CD14-positive monocyte (primary cell): ENCODE data around the gene SLC15A5. TPM values are rescaled to one million over a fixed set of nuclear protein-coding genes. Genes with fewer than 3 reads are reported as not detected.

Source experiments
- DNase-seq, 3 donors: peaks; one replicate each; pipeline ENCODE4 v3.0.0-alpha.2; 2011 to 2022
- H2AFZ ChIP-seq: 2 replicates; pipeline ENCODE4 v1.6.0; 2012; ENCODE audit warnings: mild to moderate bottlenecking, low read depth, low read length, inconsistent platforms; ENCODE audit not compliant: insufficient read depth, poor library complexity, severe bottlenecking
- H3K27ac ChIP-seq, 2 donors: 1 replicate in 1 of 2; 2 replicates in 1 of 2; pipeline ENCODE4 v1.5.1; 2012 to 2013; ENCODE audit warnings: low read length in 2 of 2, control low read depth in 1 of 2, inconsistent platforms in 1 of 2, low read depth in 1 of 2, mild to moderate bottlenecking in 1 of 2
- H3K27me3 ChIP-seq, 2 donors: one replicate each; pipeline versions ENCODE4 v1.6.0 to v1.6.1; 2011 to 2013; ENCODE audit warnings: low read length in 2 of 2; ENCODE audit not compliant: control insufficient read depth in 2 of 2, insufficient read depth in 2 of 2
- H3K36me3 ChIP-seq, 2 donors: replicated peaks in 1 of 2; 1 replicate in 1 of 2; 2 replicates in 1 of 2; pipeline versions ENCODE4 v1.5.1 to v1.6.1; 2012 to 2013; ENCODE audit warnings: low read length in 2 of 2, control low read depth in 1 of 2, inconsistent platforms in 1 of 2, mild to moderate bottlenecking in 1 of 2; ENCODE audit not compliant: insufficient read depth in 2 of 2, control insufficient read depth in 1 of 2
- H3K4me1 ChIP-seq, 2 donors: 1 replicate in 1 of 2; 2 replicates in 1 of 2; pipeline versions ENCODE4 v1.5.1 to v1.6.1; 2012 to 2013; ENCODE audit warnings: low read length in 2 of 2, control low read depth in 1 of 2, inconsistent platforms in 1 of 2, mild to moderate bottlenecking in 1 of 2, moderate library complexity in 1 of 2; ENCODE audit not compliant: insufficient read depth in 2 of 2, control insufficient read depth in 1 of 2
- H3K4me2 ChIP-seq: replicated peaks from 2 replicates; pipeline ENCODE3; 2012; ENCODE audit warnings: low read length, moderate library complexity, mild to moderate bottlenecking; ENCODE audit not compliant: poor library complexity, severe bottlenecking; ENCODE audit errors: extremely low read depth
- H3K4me3 ChIP-seq, 3 experiments: fragments of 200-600 bp in 1 of 3; sonication (generic) in 1 of 3; replicated peaks in 1 of 3; 1 replicate in 2 of 3; 2 replicates in 1 of 3; pipeline ENCODE4 v1.5.1; 2011 to 2013; ENCODE audit warnings: low read length in 3 of 3, mild to moderate bottlenecking in 3 of 3, control low read depth in 2 of 3, low read depth in 2 of 3, inconsistent platforms in 1 of 3, moderate library complexity in 1 of 3
- H3K79me2 ChIP-seq: 2 replicates; pipeline ENCODE4 v1.6.0; 2012; ENCODE audit warnings: mild to moderate bottlenecking, control low read depth, inconsistent platforms, low read length, moderate library complexity; ENCODE audit not compliant: insufficient read depth
- H3K9ac ChIP-seq: 2 replicates; pipeline ENCODE4 v1.6.0; 2017; ENCODE audit warnings: low read length, mild to moderate bottlenecking; ENCODE audit not compliant: insufficient read depth, poor library complexity, severe bottlenecking
- H3K9me3 ChIP-seq, 2 donors: replicated peaks in 1 of 2; 1 replicate in 1 of 2; 2 replicates in 1 of 2; pipeline versions ENCODE4 v1.5.1 to v1.6.1; 2012 to 2013; ENCODE audit warnings: low read length in 2 of 2, control low read depth in 1 of 2; ENCODE audit not compliant: control insufficient read depth in 1 of 2, insufficient read depth in 1 of 2
- H4K20me1 ChIP-seq: 2 replicates; pipeline ENCODE4 v1.6.0; 2012; ENCODE audit warnings: mild to moderate bottlenecking, low read length, control low read depth, moderate library complexity; ENCODE audit not compliant: insufficient read depth
- H3K27ac Mint-ChIP-seq, 7 donors: one replicate each; pipeline ENCODE4 v1.8.0; 2020; ENCODE audit warnings: mild to moderate bottlenecking in 7 of 7, mixed read lengths in 7 of 7, moderate library complexity in 6 of 7, inconsistent platforms in 2 of 7
- H3K27me3 Mint-ChIP-seq, 3 donors: one replicate each; pipeline ENCODE4 v1.8.0; 2021 to 2022; ENCODE audit warnings: low read depth in 3 of 3, mild to moderate bottlenecking in 3 of 3, mixed read lengths in 3 of 3, moderate library complexity in 3 of 3, inconsistent platforms in 1 of 3
- H3K36me3 Mint-ChIP-seq, 2 donors: one replicate each; pipeline ENCODE4 v1.8.0; 2020; ENCODE audit warnings: mixed read lengths in 2 of 2, inconsistent platforms in 1 of 2, mild to moderate bottlenecking in 1 of 2
- H3K4me1 Mint-ChIP-seq: one replicate; pipeline ENCODE4 v1.8.0; 2020; ENCODE audit warnings: mild to moderate bottlenecking, mixed read lengths
- H3K4me3 Mint-ChIP-seq, 2 donors: one replicate each; pipeline ENCODE4 v1.8.0; 2020; ENCODE audit warnings: mild to moderate bottlenecking in 2 of 2, mixed read lengths in 2 of 2, moderate library complexity in 1 of 2
- H3K9me3 Mint-ChIP-seq, 7 donors: one replicate each; pipeline ENCODE4 v1.8.0; 2020 to 2022; ENCODE audit warnings: mixed read lengths in 7 of 7, mild to moderate bottlenecking in 6 of 7, moderate library complexity in 6 of 7, inconsistent platforms in 2 of 7
- WGBS: methylation state at CpG from one replicate; pipeline ENCODE4 v1.1.5; 2013; ENCODE audit warnings: missing lambda C conversion rate; ENCODE audit not compliant: insufficient coverage; 5-methylcytosine and 5-hydroxymethylcytosine counted together
- intact Hi-C, 2 donors: fragments of 100-400 bp; cut with micrococcal nuclease; formaldehyde crosslinking; loops; one replicate each; pipeline versions ENCODE4 v1.15.0 to v1.15.1; 2023
- polyA plus RNA-seq, 3 donors: library from polyadenylated mRNA; depleted of rRNA in 1 of 3; unstranded in 2 of 3; stranded (reverse) in 1 of 3; fragments of 300-500 nt in 2 of 3; fragments of >200 nt in 1 of 3; fragmentation: Illumina TruSeq in 2 of 3; gene quantifications; 1 replicate in 2 of 3; 2 replicates in 1 of 3; pipeline ENCODE4 v1.2.3, GENCODE V29; 2012 to 2021
- TF ChIP-seq, protein P1 (sequence below): fragments of 200-600 bp; IDR thresholded peaks from one replicate; pipeline ENCODE4 v1.8.0; 2022; ENCODE audit warnings: antibody characterized with exemption, mild to moderate bottlenecking

The SLC15A5 gene
- polyA plus RNA-seq, 3 donors: not detected

DNA sequence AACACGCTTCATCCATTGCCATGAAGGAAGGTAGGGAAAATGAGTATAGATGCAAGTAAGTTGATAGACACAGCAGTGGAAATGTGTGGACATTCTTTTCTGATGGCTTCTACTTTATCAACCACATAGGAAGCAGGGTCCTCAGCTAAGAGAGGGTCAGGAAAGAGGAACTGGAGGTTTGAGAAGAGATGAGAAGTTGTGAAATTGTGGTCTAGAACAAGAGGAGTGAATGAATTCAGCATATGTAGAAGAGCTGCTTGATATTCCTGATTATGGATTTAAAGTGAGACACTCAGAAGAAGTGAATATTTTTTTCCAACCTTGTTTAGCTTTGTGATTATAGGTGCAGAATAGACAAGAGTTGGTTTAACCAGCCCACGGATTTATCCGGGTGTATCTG lies 128.5 kb downstream of the SLC15A5 start:
- Histone ChIP-seq H3K36me3 (no peaks in the 10 kb centered on the region), H4K20me1 (no peaks in the 10 kb centered on the region), H3K4me1 (peaks cover 30 to 33% of the 10 kb centered on the region in 2 donors), H3K4me3 (peak overlapping the region in 1 of 3 experiments; percentile 19), H2AFZ (no peak overlapping the region), H3K79me2 (no peaks in the 10 kb centered on the region), H3K27ac (peak overlapping the region in 1 of 2 donors; percentile 43), H3K4me2 (peak overlapping the region; percentile 29), H3K27me3 (no peaks in the 10 kb centered on the region), H3K9ac (no peak overlapping the region), H3K9me3 (no peaks in the 10 kb centered on the region)
- intact Hi-C loops: no loop called here
- Mint-ChIP-seq H3K9me3 (peaks cover 0 to 4% (median 0%) of the 10 kb centered on the region in 7 donors), H3K27ac (no peak overlapping the region), H3K27me3 (no peaks in the 10 kb centered on the region), H3K4me3 (no peak overlapping the region), H3K36me3 (no peaks in the 10 kb centered on the region), H3K4me1 (no peaks in the 10 kb centered on the region)
- TF ChIP-seq, protein P1, sequence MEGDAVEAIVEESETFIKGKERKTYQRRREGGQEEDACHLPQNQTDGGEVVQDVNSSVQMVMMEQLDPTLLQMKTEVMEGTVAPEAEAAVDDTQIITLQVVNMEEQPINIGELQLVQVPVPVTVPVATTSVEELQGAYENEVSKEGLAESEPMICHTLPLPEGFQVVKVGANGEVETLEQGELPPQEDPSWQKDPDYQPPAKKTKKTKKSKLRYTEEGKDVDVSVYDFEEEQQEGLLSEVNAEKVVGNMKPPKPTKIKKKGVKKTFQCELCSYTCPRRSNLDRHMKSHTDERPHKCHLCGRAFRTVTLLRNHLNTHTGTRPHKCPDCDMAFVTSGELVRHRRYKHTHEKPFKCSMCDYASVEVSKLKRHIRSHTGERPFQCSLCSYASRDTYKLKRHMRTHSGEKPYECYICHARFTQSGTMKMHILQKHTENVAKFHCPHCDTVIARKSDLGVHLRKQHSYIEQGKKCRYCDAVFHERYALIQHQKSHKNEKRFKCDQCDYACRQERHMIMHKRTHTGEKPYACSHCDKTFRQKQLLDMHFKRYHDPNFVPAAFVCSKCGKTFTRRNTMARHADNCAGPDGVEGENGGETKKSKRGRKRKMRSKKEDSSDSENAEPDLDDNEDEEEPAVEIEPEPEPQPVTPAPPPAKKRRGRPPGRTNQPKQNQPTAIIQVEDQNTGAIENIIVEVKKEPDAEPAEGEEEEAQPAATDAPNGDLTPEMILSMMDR: no peak
- peak; percentile 10 to 56 (median 45) for DNase-seq
- no CpG with 5 or more reads among the region's 3 CpGs for WGBS

Other genes with a start within 250 kb of the SLC15A5 start
- 100 to 1,000 TPM in 2 of 3 donors, 10 to 100 TPM in 1; 84.8 to 295 (median 248) TPM for gene MGST1, start 70.0 kb upstream of the SLC15A5 start, polyA plus RNA-seq